ENCODE measurements around the gene GRIK5.

The GRIK5 gene

DNA sequence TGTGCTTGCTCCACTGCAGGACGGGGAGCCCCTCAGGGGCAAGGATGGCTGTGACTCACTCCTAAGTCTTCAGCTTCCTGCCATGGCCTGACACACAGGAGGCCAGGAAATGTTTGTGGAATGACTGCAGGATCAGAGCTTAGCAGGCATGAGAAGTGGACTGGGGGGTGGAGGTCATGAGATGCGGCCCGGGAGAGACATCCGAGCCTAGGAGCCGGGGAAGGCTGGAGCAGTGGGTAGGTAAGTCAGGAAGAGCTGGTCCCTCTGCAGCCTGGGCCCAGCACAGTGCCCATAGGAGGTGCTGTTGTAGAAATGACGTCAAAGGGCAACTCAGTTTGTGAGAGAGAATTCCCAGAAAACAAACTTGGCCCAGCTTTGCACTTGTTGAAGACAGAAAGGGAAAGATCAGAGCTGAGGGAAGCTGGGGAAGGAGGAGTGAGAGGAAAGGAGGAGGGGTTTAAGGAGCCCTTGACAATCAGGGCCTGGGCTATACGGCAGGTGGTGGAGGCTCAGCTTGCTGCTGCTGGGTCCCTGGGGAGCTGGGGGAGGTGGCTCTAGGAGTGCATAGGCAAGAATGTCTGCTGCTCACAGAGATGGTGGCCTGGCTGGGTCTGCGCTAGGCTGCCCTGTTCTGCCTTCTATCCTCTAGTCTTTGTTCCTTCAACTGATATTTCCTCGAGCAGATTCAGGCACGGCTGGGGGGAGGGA, 43.8 kb upstream of the GRIK5 start:
- peak overlapping the region; percentile 10 for H3K4me3 ChIP-seq (ENCODE audit: control insufficient read depth, low read depth, low read length)
- TF ChIP-seq CTCF (conservative IDR thresholded peaks at IDR 0.05; ENCODE audit: control insufficient read depth, insufficient read depth, low read depth, low read length), result peak; percentile 36
- DNase-seq (ENCODE audit: low read depth), result peak; percentile 98

DNA sequence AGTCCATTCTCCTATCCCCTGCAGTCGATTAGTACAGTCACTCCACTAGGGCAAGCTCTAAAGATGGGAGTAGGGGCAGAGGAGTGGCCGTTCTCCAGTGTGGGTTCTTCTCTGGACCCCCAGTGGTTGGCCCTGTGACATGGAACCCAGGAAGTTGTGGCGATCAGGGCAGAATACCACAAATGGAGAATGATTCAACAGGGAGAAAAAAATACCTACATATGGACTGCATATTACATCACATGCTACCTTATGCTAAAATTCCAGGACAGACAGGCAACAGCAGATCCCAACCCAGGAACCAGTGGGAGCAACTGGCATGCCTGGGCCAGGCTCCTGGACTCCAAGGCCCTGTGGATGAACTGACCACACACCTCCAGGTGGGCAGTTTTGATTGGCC, 41.8 kb upstream of the GRIK5 start:
- H3K4me3 ChIP-seq (ENCODE audit: control insufficient read depth, low read depth, low read length), result no peak overlapping the region
- peak; percentile 65 for DNase-seq (ENCODE audit: low read depth)
- no peak for TF ChIP-seq CTCF (conservative IDR thresholded peaks at IDR 0.05; ENCODE audit: control insufficient read depth, insufficient read depth, low read depth, low read length)

DNA sequence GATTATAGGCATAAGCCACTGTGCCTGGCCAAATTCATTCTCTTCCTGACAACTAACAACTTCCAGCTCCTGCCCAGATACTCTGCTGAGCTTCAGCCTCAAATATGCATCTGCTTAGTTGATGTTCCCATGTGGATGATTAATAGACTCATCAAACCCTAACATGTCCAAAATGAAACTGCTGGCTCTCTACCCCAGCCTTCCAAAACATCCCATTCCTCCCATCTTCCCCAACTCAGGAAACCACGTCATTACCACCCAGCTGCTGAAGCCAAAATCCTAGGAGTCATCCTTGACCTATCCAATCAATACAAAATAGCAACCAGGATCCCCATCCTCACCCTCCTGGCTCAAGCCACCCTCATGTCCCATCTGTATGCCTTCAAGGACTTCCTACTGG, 41.4 kb upstream of the GRIK5 start:
- no peak overlapping the region for H3K4me3 ChIP-seq (ENCODE audit: control insufficient read depth, low read depth, low read length)
- peak; percentile 97 for DNase-seq (ENCODE audit: low read depth)
- TF ChIP-seq CTCF (conservative IDR thresholded peaks at IDR 0.05; ENCODE audit: control insufficient read depth, insufficient read depth, low read depth, low read length), result no peak

GRCh38 chr19:42110658-42111057, 40.7 kb upstream of the GRIK5 start:
- TF ChIP-seq CTCF (conservative IDR thresholded peaks at IDR 0.05; ENCODE audit: control insufficient read depth, insufficient read depth, low read depth, low read length), result no peak
- DNase-seq (ENCODE audit: low read depth), result no peak
- no peak overlapping the region for H3K4me3 ChIP-seq (ENCODE audit: control insufficient read depth, low read depth, low read length)

DNA sequence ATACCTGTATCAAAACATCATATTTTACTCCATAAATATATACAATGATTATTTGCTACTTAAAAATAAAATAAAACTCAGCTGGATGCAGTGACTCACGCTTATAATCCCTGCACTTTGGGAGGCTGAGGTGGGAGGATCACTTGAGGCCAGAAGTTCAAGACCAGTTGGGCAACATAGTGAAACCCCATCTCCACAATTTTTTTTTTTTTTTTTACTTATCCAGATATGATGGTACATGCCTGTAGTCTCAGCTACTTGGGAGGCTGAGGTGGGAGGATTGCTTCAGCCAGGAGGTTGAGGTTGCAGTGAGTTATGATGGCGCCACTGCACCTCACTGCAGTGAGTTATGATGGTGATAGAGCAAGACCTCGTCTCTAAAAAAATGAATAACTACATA, 39.9 kb upstream of the GRIK5 start:
- no peak overlapping the region for H3K4me3 ChIP-seq (ENCODE audit: control insufficient read depth, low read depth, low read length)
- no peak for TF ChIP-seq CTCF (conservative IDR thresholded peaks at IDR 0.05; ENCODE audit: control insufficient read depth, insufficient read depth, low read depth, low read length)
- DNase-seq (ENCODE audit: low read depth), result no peak

DNA sequence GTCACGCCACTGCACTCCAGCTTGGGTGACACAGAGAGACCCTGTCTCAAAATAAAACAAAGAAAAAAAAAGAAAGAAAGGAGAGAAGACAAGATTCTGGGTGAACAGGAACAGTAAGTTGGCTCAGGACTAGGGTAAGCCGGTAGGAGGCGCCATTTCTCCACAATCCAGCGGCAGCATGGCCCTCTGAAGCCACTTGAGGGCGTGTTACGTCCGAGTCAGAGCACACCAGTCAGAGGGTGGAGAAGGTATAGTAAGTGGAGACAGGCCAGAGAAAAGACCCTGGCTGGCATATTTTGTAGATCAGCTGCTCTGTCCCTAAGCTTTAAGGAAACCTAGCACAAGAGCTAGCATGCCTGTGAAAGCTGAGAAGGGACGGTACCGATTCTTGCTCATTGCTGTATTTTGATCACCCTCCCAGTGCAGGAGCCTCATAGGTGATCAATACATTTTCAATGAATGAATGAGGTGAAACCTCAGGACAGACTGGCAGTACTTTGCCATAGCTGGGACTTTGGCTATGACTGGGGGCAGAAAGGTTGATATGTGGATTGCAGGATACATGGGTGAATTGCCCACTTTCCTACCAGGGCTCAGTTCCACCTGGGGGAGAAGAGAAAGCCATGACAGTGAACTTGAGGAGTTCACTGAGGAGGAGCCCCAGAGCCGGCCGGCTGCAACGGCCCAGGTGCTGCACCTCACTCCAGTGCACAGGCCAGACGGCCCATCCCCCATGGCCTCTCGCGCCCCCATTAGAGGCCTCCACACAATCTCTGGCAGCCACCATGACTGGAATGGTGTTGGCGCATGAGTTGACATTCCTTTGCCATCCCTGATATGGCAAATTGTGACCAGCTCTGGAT, 38.8 kb upstream of the GRIK5 start:
- no peak overlapping the region for H3K4me3 ChIP-seq (ENCODE audit: control insufficient read depth, low read depth, low read length)
- TF ChIP-seq CTCF (conservative IDR thresholded peaks at IDR 0.05; ENCODE audit: control insufficient read depth, insufficient read depth, low read depth, low read length), result peak; percentile 100
- peak; percentile 92 for DNase-seq (ENCODE audit: low read depth)

Data from fibroblast of mammary gland (primary cell).